Skeletal muscle satellite cell (primary cell): Measurements from ENCODE around the gene AGBL5.

Experiments
- H3K27me3 ChIP-seq: 2 replicates; pipeline ENCODE4 v1.7.0; 2013; ENCODE audit warnings: low read length; ENCODE audit not compliant: control insufficient read depth, insufficient read depth
- H3K36me3 ChIP-seq: 2 replicates; pipeline ENCODE4 v1.7.0; 2013; ENCODE audit warnings: mild to moderate bottlenecking, control low read depth, low read length; ENCODE audit not compliant: insufficient read depth
- H3K4me1 ChIP-seq: 2 replicates; pipeline ENCODE4 v1.7.0; 2013; ENCODE audit warnings: low read length; ENCODE audit not compliant: control insufficient read depth, insufficient read depth
- H3K4me2 ChIP-seq: 2 replicates; pipeline ENCODE4 v1.7.0; 2013; ENCODE audit warnings: mild to moderate bottlenecking, low read length
- H3K4me3 ChIP-seq: 2 replicates; pipeline ENCODE4 v1.7.0; 2013; ENCODE audit warnings: low read length
- H3K9ac ChIP-seq: 2 replicates; pipeline ENCODE4 v1.7.0; 2013; ENCODE audit warnings: mild to moderate bottlenecking, low read depth, low read length, moderate library complexity
- H3K9me3 ChIP-seq: replicated peaks from 2 replicates; pipeline ENCODE4 v1.7.0; 2013; ENCODE audit warnings: mild to moderate bottlenecking, control low read depth, low read length

Gene AGBL5

DNA sequence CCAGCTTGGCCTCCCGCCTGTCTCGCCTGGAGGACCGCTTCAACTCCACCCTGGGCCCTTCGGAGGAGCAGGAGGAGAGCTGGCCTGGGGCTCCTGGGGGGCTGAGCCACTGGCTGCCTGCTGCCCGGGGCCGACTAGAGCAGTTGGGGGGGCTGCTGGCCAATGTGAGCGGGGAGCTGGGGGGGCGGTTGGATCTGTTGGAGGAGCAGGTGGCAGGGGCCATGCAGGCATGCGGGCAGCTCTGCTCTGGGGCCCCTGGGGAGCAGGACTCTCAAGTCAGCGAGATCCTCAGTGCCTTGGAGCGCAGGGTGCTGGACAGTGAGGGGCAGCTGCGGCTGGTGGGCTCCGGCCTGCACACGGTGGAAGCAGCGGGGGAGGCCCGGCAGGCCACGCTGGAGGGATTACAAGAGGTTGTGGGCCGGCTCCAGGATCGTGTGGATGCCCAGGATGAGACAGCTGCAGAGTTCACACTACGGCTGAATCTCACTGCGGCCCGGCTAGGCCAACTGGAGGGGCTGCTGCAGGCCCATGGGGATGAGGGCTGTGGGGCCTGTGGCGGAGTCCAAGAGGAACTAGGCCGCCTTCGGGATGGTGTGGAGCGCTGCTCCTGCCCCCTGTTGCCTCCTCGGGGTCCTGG, 31.4 kb downstream of the AGBL5 start:
- Histone ChIP-seq H3K36me3 (peaks cover 10% of the 10 kb centered on the region), H3K9me3 (no peaks in the 10 kb centered on the region), H3K27me3 (no peaks in the 10 kb centered on the region), H3K4me1 (peaks cover 70% of the 10 kb centered on the region), H3K4me2 (peak overlapping the region; percentile 91), H3K9ac (peak overlapping the region; percentile 24), H3K4me3 (no peak overlapping the region)

DNA sequence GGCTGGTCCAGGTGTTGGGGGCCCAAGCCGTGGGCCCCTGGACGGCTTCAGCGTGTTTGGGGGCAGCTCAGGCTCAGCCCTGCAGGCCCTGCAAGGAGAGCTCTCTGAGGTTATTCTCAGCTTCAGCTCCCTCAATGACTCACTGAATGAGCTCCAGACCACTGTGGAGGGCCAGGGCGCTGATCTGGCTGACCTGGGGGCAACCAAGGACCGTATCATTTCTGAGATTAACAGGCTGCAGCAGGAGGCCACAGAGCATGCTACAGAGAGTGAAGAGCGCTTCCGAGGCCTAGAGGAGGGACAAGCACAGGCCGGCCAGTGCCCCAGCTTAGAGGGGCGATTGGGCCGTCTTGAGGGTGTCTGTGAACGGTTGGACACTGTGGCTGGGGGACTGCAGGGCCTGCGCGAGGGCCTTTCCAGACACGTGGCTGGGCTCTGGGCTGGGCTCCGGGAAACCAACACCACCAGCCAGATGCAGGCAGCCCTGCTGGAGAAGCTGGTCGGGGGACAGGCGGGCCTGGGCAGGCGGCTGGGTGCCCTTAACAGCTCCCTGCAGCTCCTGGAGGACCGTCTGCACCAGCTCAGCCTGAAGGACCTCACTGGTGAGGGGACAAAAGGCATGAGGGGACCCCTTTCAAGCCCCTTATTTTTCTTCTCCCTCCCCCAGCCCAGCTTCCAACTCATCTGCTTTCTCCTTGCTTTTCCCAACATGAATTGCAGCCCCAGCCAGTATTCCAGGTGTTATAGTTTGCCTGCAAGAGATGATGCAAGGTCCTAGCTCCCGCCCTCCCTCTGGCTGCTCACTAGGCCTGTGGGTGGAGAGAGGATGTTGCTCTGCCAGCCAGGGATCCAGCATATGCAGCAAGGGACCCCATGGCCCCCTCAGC, 32.2 kb downstream of the AGBL5 start:
- Histone ChIP-seq H3K4me2 (no peak overlapping the region), H3K4me3 (no peak overlapping the region), H3K27me3 (no peaks in the 10 kb centered on the region), H3K9ac (no peak overlapping the region), H3K4me1 (peaks cover 63% of the 10 kb centered on the region), H3K9me3 (no peaks in the 10 kb centered on the region), H3K36me3 (peaks cover 10% of the 10 kb centered on the region)

DNA sequence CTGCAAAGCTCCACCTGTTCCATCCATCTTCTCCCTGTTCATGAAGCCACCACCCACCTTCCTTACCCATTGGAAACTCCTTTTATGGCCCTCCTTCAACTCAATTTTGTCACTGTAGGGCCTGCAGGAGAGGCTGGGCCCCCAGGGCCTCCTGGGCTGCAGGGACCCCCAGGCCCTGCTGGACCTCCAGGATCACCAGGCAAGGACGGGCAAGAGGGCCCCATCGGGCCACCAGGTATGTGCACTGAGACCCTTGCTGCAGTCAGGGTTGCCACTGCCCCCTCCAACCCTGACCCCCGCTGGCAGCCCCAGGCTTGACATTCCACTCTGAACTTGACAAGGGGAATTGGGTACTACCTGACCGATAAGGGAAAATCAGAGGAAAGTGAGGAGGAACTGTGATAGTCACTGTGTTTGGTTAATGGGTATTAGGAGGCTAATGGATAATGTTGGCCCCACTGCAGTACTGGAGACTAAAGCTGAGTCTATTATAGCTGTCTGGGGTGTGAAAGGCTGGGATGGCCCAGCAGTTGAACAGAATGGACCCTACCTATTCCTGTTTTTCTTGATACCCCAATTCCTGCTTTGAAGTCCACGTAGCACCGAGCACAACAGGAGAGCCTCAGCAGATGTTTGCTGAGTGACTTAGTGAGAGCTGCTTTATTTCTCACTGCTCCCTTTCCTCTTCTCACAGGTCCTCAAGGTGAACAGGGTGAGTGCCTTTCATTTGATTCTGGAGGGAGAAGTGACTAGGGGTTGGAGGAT, 33.0 kb downstream of the AGBL5 start:
- Histone ChIP-seq H3K4me3 (no peak overlapping the region), H3K4me1 (peaks cover 55% of the 10 kb centered on the region), H3K9me3 (no peaks in the 10 kb centered on the region), H3K36me3 (peaks cover 10% of the 10 kb centered on the region), H3K27me3 (no peaks in the 10 kb centered on the region), H3K4me2 (no peak overlapping the region), H3K9ac (no peak overlapping the region)

DNA sequence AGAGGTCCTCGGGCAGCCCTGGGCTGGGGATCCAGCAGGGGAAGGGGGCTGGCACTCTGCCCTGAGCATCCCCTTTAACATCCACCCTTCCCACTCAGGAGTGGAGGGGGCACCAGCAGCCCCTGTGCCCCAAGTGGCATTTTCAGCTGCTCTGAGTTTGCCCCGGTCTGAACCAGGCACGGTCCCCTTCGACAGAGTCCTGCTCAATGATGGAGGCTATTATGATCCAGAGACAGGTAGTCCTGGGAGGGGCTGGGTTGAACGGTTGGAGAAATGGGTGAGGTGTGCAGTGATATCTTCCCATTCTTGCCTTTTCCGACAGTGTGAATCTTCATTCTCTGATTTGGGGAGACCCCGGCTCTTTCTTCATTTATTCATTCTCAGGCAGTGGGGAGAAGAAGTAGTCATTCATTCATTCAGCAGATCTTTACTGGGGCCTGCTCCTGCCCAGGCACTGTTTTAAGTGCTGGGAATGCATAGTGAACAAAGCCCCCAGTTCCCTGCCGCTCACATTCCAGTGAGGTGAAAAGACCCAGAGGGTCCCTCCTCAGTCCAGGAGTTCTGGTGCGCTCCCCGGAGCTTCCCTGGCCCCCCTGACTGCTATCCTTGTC, 33.7 kb downstream of the AGBL5 start:
- Histone ChIP-seq H3K9ac (peak overlapping the region; percentile 85), H3K36me3 (peaks cover 10% of the 10 kb centered on the region), H3K4me2 (peak overlapping the region; percentile 97), H3K27me3 (no peaks in the 10 kb centered on the region), H3K4me1 (peaks cover 48% of the 10 kb centered on the region), H3K4me3 (peak overlapping the region; percentile 72), H3K9me3 (no peaks in the 10 kb centered on the region)

DNA sequence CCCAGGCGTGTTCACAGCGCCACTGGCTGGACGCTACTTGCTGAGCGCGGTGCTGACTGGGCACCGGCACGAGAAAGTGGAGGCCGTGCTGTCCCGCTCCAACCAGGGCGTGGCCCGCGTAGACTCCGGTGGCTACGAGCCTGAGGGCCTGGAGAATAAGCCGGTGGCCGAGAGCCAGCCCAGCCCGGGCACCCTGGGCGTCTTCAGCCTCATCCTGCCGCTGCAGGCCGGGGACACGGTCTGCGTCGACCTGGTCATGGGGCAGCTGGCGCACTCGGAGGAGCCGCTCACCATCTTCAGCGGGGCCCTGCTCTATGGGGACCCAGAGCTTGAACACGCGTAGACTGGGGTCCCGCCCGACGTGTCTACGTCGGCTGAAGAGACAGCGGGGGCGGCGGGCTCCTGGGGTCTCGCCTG, 34.2 kb downstream of the AGBL5 start:
- H3K9ac ChIP-seq: peak overlapping the region; percentile 85
- H3K4me1 ChIP-seq: peaks cover 43% of the 10 kb centered on the region
- H3K4me2 ChIP-seq: peak overlapping the region; percentile 97
- H3K4me3 ChIP-seq: peak overlapping the region; percentile 72
- peaks cover 10% of the 10 kb centered on the region for H3K36me3 ChIP-seq
- H3K27me3 ChIP-seq: no peaks in the 10 kb centered on the region
- no peaks in the 10 kb centered on the region for H3K9me3 ChIP-seq

DNA sequence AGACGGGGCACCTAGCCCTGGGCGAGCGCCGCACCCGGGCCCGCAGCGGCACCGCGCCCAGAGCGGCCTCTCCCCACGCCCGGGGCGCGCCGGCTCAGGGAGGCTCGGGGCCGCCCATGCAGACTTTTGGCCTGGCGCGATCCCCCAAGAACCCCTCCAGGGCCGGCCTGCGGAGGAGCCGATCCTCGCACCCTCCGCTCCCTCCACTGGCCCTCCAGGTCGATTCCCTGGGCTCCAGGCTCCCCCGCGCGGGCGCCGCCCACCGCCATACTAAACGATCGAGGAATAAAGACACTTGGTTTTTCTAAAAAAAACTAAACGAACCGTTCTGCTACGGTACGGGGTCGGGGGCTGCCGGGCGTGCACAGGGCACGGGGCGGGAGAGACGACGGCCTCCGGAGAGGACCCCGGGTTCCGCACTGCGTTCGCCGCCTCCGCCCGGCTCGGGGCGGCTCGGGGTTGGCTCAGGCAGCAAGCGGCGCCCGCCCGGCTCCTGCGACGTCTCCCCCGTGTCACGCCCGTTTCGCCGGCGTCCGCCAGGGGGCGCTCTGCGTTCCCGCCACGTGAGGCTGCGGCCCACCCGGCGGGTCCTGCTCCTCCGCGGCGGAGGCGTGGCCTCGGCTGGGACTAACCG, 34.7 kb downstream of the AGBL5 start:
- Histone ChIP-seq H3K9ac (peak overlapping the region; percentile 85), H3K27me3 (no peaks in the 10 kb centered on the region), H3K4me3 (peak overlapping the region; percentile 72), H3K36me3 (peaks cover 10% of the 10 kb centered on the region), H3K4me2 (peak overlapping the region; percentile 97), H3K9me3 (no peaks in the 10 kb centered on the region), H3K4me1 (peaks cover 39% of the 10 kb centered on the region)

DNA sequence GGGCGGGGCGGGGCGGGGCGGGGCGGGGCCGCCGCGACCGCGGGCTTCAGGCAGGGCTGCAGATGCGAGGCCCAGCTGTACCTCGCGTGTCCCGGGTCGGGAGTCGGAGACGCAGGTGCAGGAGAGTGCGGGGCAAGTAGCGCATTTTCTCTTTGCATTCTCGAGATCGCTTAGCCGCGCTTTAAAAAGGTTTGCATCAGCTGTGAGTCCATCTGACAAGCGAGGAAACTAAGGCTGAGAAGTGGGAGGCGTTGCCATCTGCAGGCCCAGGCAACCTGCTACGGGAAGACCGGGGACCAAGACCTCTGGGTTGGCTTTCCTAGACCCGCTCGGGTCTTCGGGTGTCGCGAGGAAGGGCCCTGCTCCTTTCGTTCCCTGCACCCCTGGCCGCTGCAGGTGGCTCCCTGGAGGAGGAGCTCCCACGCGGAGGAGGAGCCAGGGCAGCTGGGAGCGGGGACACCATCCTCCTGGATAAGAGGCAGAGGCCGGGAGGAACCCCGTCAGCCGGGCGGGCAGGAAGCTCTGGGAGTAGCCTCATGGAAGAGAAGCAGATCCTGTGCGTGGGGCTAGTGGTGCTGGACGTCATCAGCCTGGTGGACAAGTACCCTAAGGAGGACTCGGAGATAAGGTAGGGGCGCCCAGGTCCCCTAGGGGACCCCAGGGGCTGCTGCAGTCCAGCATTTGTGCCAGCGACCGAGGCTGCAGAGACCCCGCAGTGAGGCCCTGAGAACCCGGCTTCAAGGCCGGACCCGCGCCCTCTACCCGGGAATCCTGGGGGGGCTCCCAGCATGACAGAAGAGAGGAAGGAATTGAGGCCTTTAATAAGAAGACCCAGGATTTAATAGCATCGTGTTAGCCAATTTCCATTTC, 35.5 kb downstream of the AGBL5 start, which contains the start of gene KHK:
Gene KHK (plus strand): TSS at position 49 of the 870 bp plus-strand sequence. CDS start 488 bp downstream, at position 537.
- Histone ChIP-seq H3K9ac (peak within 1 kb of the TSS; percentile 85), H3K4me2 (peak within 1 kb of the TSS; percentile 97), H3K27me3 (no peaks in the 10 kb centered on the region), H3K36me3 (peaks cover 9% of the 10 kb centered on the region), H3K4me1 (peaks cover 32% of the 10 kb centered on the region), H3K9me3 (no peaks in the 10 kb centered on the region), H3K4me3 (peak within 1 kb of the TSS; percentile 72)

DNA sequence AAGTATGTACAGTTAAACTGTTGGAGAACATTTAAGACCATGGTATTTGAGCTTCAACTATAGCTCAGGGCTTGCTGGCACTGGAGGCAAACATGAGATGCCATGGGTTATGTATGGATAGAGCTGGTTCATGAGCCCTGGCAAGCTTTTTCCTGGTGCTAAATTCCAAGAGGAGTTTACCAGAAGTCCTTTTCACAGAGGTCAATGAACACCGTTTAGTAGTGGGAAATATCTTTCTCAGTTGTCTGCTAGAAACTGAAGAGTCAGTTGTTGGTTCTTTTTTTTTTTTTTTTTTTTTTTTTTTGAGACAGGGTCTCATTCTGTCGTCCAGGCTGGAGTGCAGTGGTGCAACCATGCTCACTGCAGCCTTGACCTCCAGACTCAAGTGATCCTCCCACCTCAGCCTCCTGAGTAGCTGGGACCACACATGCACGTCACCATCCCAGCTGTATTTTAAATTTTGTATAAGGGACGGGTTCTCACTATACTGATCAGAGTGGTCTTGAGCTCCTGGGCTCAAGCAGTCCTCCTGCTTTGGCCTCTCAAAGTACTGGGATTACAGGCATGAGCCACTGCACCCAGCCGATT, 36.4 kb downstream of the AGBL5 start:
- Histone ChIP-seq H3K9ac (no peak overlapping the region), H3K27me3 (no peaks in the 10 kb centered on the region), H3K4me3 (no peak overlapping the region), H3K36me3 (peaks cover 3% of the 10 kb centered on the region), H3K9me3 (no peaks in the 10 kb centered on the region), H3K4me2 (no peak overlapping the region), H3K4me1 (peaks cover 22% of the 10 kb centered on the region)

DNA sequence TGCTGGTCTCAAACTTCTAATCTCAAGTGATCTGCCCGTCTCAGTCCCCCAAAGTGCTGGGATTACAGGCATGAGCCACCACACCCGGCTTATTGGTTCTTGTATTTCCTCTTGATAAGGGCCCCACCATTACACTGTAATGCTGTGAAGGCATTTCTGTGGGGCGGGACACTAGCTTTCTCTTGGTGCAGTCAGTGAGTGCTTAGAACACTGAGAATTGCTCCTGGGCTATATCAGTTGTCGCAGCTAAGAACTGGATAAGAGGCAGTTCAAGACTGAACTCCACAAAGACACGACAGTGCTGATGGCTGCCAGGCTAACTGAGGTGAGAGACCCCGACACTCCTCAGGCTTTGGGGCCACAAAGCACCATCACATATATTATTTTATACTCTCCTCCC, 37.2 kb downstream of the AGBL5 start:
- Histone ChIP-seq H3K9ac (no peak overlapping the region), H3K4me1 (peaks cover 18% of the 10 kb centered on the region), H3K9me3 (no peaks in the 10 kb centered on the region), H3K4me2 (no peak overlapping the region), H3K27me3 (no peaks in the 10 kb centered on the region), H3K36me3 (peaks cover under 1% of the 10 kb centered on the region), H3K4me3 (no peak overlapping the region)
